Neural cell (in vitro differentiated cells): ENCODE data around the gene LPP. TPM values are rescaled to one million over a fixed set of nuclear protein-coding genes. Genes with fewer than 3 reads are reported as not detected.

Experiments
- H2AFZ ChIP-seq: fragments of 200-600, 300-800 bp; sonication (generic), shearing (Covaris generic); 2 replicates; pipeline ENCODE4 v1.6.0; 2014; ENCODE audit warnings: low read depth, mild to moderate bottlenecking, antibody characterized with exemption, low read length, moderate library complexity
- H3F3A ChIP-seq: fragments of 200-600 bp; shearing (Covaris generic); 2 replicates; pipeline ENCODE4 v1.6.1; 2016; ENCODE audit warnings: mild to moderate bottlenecking, moderate library complexity, mixed read lengths, antibody characterized with exemption, low read length; ENCODE audit not compliant: insufficient read depth, poor library complexity, severe bottlenecking
- H3K27ac ChIP-seq: fragments of 200-600, 300-800 bp; sonication (generic), shearing (Covaris generic); 2 replicates; pipeline ENCODE4 v1.5.1; 2014; ENCODE audit warnings: mild to moderate bottlenecking, low read length, moderate library complexity
- H3K27me3 ChIP-seq: fragments of 300-800, 200-600 bp; sonication (generic), shearing (Covaris generic); 2 replicates; pipeline ENCODE4 v1.6.0; 2014; ENCODE audit warnings: mild to moderate bottlenecking, low read depth, low read length, moderate library complexity; ENCODE audit not compliant: insufficient read depth
- H3K36me3 ChIP-seq: fragments of 300-800, 200-600 bp; sonication (generic), shearing (Covaris generic); 2 replicates; pipeline ENCODE4 v1.5.1; 2014; ENCODE audit warnings: mild to moderate bottlenecking, antibody characterized with exemption, low read length, moderate library complexity; ENCODE audit not compliant: insufficient read depth
- H3K4me2 ChIP-seq: fragments of 300-800, 200-600 bp; sonication (generic), shearing (Covaris generic); 2 replicates; pipeline ENCODE4 v1.6.0; 2014; ENCODE audit warnings: mild to moderate bottlenecking, low read length
- H3K4me3 ChIP-seq: fragments of 300-800, 200-600 bp; sonication (generic), shearing (Covaris generic); 2 replicates; pipeline ENCODE4 v1.5.1; 2014; ENCODE audit warnings: mild to moderate bottlenecking, low read length, moderate library complexity
- H3K79me2 ChIP-seq: fragments of 200-600 bp; shearing (Covaris generic); replicated peaks from 2 replicates; pipeline ENCODE4 v1.6.0; 2014; ENCODE audit warnings: mild to moderate bottlenecking, low read length, moderate library complexity; ENCODE audit not compliant: insufficient read depth
- H3K9ac ChIP-seq: fragments of 300-800, 200-600 bp; sonication (generic), shearing (Covaris generic); 2 replicates; pipeline ENCODE4 v1.6.1; 2016; ENCODE audit warnings: mild to moderate bottlenecking, low read length, mixed read lengths
- H3K9me2 ChIP-seq: fragments of 200-600 bp; shearing (Covaris generic); 2 replicates; pipeline ENCODE4 v1.6.1; 2016; ENCODE audit warnings: mild to moderate bottlenecking, low read length, mixed read lengths; ENCODE audit not compliant: insufficient read depth
- H3K9me3 ChIP-seq: fragments of 200-600, 300-800 bp; sonication (generic), shearing (Covaris generic); 2 replicates; pipeline ENCODE4 v1.6.1; 2016; ENCODE audit warnings: mild to moderate bottlenecking, mixed run types, low read length, moderate library complexity, mixed read lengths
- H4K20me1 ChIP-seq: fragments of 200-600 bp; shearing (Covaris generic); 2 replicates; pipeline ENCODE4 v1.6.1; 2016; ENCODE audit warnings: mild to moderate bottlenecking, mixed run types; ENCODE audit not compliant: insufficient read depth
- CTCF ChIP-seq: fragments of 450-650 bp; IDR thresholded peaks from 2 replicates; pipeline ENCODE4 v1.5.1; 2014; ENCODE audit warnings: antibody characterized with exemption, mild to moderate bottlenecking, moderate library complexity; ENCODE audit not compliant: poor library complexity, severe bottlenecking
- EP300 ChIP-seq: fragments of 450-650 bp; conservative IDR thresholded peaks from 2 replicates; pipeline ENCODE4 v1.6.1; 2014; ENCODE audit warnings: antibody characterized with exemption, mild to moderate bottlenecking, moderate library complexity; ENCODE audit not compliant: poor library complexity, severe bottlenecking
- EZH2 ChIP-seq: fragments of 200-600, 300-800 bp; shearing (Covaris generic), sonication (generic); IDR thresholded peaks from 2 replicates; pipeline ENCODE4 v1.6.1; 2014; ENCODE audit warnings: antibody characterized with exemption, low read length, borderline replicate concordance, mild to moderate bottlenecking; ENCODE audit not compliant: insufficient read depth, poor library complexity, severe bottlenecking
- MXI1 ChIP-seq: fragments of 450-650 bp; conservative IDR thresholded peaks from 2 replicates; pipeline ENCODE4 v1.6.1; 2014; ENCODE audit warnings: antibody characterized with exemption, mild to moderate bottlenecking; ENCODE audit not compliant: poor library complexity, severe bottlenecking
- POLR2AphosphoS5 ChIP-seq: IDR thresholded peaks from 2 replicates; pipeline ENCODE4 v1.6.1; 2012
- RAD21 ChIP-seq: fragments of 450-650 bp; conservative IDR thresholded peaks from 2 replicates; pipeline ENCODE4 v1.6.1; 2014; ENCODE audit warnings: antibody characterized with exemption, mild to moderate bottlenecking, moderate library complexity
- REST ChIP-seq: IDR thresholded peaks from 2 replicates; pipeline ENCODE4 v1.6.1; 2012; ENCODE audit warnings: borderline replicate concordance
- SMC3 ChIP-seq: fragments of 450-650 bp; conservative IDR thresholded peaks from 2 replicates; pipeline ENCODE4 v1.6.1; 2014; ENCODE audit warnings: antibody characterized with exemption, mild to moderate bottlenecking, moderate library complexity; ENCODE audit not compliant: poor library complexity
- TAF1 ChIP-seq: IDR thresholded peaks from 2 replicates; pipeline ENCODE4 v1.6.1; 2012; ENCODE audit warnings: low read depth
- polyA plus RNA-seq: library from polyadenylated mRNA; depleted of rRNA; stranded (reverse); fragments of >200 nt; gene quantifications from 2 replicates; pipeline ENCODE4 v1.2.3, GENCODE V29; 2014

LPP gene
- polyA plus RNA-seq, 1 donor from 2014 or later: 3.0 TPM

GRCh38 chr3:188867691-188868265 is 713.8 kb downstream of the LPP start:
- Histone ChIP-seq H3K4me2 (no peak overlapping the region), H4K20me1 (no peaks in the 10 kb centered on the region), H3K9me3 (no peaks in the 10 kb centered on the region), H3K36me3 (no peaks in the 10 kb centered on the region), H2AFZ (no peak overlapping the region), H3F3A (no peaks in the 10 kb centered on the region), H3K4me3 (no peak overlapping the region), H3K9ac (no peak overlapping the region), H3K79me2 (no peaks in the 10 kb centered on the region), H3K27ac (no peak overlapping the region), H3K9me2 (no peaks in the 10 kb centered on the region), H3K27me3 (no peaks in the 10 kb centered on the region)
- TF ChIP-seq TAF1: no peak
- TF ChIP-seq RAD21: no peak
- TF ChIP-seq EZH2: no peak
- TF ChIP-seq REST: no peak
- no peak for TF ChIP-seq SMC3
- no peak for TF ChIP-seq POLR2AphosphoS5
- TF ChIP-seq EP300: no peak
- TF ChIP-seq MXI1: no peak
- TF ChIP-seq CTCF: no peak

- no peak overlapping the region for H3K4me3 ChIP-seq
- no peaks in the 10 kb centered on the region for H3F3A ChIP-seq
- no peaks in the 10 kb centered on the region for H3K79me2 ChIP-seq
- no peak overlapping the region for H2AFZ ChIP-seq
- no peak overlapping the region for H3K4me2 ChIP-seq
- no peak overlapping the region for H3K27ac ChIP-seq
- no peaks in the 10 kb centered on the region for H3K9me2 ChIP-seq
- H3K9me3 ChIP-seq: no peaks in the 10 kb centered on the region
- no peaks in the 10 kb centered on the region for H4K20me1 ChIP-seq
- H3K36me3 ChIP-seq: no peaks in the 10 kb centered on the region
- no peak for TF ChIP-seq TAF1
- no peak for TF ChIP-seq POLR2AphosphoS5
- TF ChIP-seq SMC3: no peak
- no peak for TF ChIP-seq EP300
- no peak for TF ChIP-seq RAD21
- TF ChIP-seq EZH2: no peak
- no peak for TF ChIP-seq MXI1
- no peak for TF ChIP-seq CTCF
- TF ChIP-seq REST: no peak
- no peaks in the 10 kb centered on the region for H3K27me3 ChIP-seq
- no peak overlapping the region for H3K9ac ChIP-seq
Measured at GRCh38 chr3:188868803-188869202, 714.8 kb downstream of the LPP start.
